Stimulated activated CD8-positive, alpha-beta memory T cell treated with anti-CD3 and anti-CD28 coated beads, Interleukin-15, amount 100 ng/mL, for 24 hours (primary cell): Measurements from ENCODE around the gene FAM135A.
"Not testable (repeated sequence)": the region's sequence is repeated elsewhere in the genome, so short reads cannot be mapped to it uniquely, and the experiment has no call there.

Source experiments
- DNase-seq: peaks from one replicate; pipeline ENCODE4 v3.0.0-alpha.2; 2020; ENCODE audit warnings: low read depth

The FAM135A gene

DNA sequence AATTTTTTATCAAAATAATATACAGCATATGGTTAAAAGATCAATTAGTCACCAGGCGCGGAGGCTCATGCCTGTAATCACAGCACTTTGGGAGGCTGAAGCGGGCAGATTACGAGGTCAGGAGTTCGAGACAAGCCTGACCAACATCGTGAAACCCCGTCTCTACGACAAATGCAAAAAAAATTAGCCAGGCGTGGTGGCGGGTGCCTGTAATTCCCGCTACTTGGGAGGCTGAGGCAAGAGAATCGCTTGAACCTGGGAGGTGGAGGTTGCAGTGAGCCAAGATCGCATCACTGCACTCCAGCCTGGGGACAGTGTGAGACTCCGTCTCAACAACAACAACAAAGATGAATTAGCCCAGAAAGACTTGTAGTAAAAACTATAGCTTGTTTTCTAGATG lies 46.4 kb downstream of the FAM135A start:
- not testable (repeated sequence) for DNase-seq

DNA sequence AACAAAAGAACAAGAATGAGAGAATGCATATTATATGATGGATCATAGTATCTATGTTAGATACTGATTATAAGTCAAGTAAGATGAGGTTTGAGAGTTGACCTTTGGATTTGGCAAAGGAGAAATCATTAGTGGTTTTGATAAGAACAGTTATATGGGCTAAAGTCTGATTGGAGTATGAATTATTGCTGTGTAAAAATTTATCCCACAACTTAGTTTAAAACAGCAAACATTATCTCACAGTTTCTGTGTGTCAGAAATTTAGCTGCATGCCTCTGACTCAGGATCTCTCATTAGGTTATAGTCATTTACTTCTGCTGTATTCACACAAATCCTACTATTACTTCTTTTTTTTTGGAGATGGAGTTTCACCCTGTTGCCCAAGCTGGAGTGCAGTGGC lies 56.7 kb downstream of the FAM135A start:
- no peak for DNase-seq

DNA sequence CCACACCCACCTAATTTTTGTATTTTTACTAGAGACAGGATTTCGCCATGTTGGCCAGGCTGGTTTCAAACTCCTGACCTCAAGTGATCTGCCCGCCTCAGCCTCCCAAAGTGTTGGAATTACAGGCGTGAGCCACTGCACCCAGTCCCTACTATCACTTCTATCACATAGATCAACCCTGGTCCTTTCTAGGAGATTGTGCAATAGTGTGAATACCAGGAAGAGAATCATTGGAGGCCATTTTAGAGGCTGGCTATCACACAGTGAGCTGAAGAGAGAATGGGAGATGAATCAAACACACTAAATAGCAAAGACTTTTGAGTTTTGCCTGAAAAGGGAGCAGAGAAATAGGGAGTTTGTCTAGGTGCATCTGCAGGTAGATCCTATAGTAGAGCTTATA lies 57.2 kb downstream of the FAM135A start:
- DNase-seq: not testable (repeated sequence)

- DNase-seq: no peak
Observed at GRCh38 chr6:70474751-70475150, 61.4 kb downstream of the FAM135A start.

- DNase-seq: no peak
Observed at GRCh38 chr6:70479236-70479635, 65.9 kb downstream of the FAM135A start.

DNA sequence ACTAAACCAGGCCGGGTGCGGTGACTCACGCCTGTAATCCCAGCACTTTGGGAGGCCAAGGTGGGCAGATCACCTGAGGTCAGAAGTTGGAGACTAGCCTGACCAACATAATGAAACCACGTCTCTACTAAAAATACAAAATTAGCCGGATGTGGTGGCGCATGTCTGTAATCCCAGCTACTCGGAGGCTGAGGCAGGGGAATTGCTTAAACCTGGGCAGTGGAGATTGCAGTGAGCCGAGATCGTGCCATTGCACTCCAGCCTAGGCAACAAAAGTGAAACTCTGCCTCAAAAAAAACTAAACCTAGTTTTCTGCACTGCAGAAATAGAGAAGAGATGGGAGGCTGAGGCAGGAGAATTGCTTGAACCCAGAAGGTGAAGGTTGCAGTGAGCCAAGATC lies 73.3 kb downstream of the FAM135A start:
- not testable (repeated sequence) for DNase-seq

GRCh38 chr6:70489364-70489763 lies 76.1 kb downstream of the FAM135A start:
- no peak for DNase-seq

DNA sequence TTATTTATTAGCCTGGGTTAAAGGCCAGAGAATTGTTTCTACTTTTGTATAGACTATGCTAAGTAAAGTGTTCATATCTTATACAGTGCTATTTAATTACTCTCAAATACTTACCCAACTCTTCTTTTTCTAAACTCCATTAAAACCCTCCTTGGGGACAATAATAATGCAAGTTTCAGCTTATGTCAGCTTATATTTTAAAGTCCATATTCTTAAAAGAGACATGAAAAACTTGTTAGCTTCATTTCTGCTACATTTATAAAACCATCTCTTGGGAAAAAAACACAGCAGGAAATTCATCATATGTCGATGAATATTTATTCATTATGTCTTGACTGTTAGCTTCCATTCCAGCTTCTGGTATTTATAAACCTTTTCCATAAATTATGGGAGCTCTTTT lies 81.5 kb downstream of the FAM135A start:
- DNase-seq: no peak

DNA sequence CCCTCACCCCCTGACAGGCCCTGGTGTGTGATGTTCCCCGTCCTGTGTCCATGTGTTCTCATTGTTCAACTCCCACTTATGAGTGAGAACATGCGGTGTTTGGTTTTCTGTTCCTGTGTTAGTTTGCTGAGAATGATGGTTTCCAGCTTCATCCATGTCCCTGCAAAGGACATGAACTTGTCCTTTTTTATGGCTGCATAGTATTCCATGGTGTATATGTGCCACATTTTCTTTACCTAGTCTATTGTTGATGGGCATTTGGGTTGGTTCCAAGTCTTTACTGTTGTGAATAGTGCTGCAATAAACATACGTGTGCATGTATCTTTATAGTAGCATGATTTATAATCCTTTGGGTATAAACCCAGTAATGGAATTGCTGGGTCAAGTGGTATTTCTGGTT lies 82.5 kb downstream of the FAM135A start:
- DNase-seq: not testable (repeated sequence)

DNA sequence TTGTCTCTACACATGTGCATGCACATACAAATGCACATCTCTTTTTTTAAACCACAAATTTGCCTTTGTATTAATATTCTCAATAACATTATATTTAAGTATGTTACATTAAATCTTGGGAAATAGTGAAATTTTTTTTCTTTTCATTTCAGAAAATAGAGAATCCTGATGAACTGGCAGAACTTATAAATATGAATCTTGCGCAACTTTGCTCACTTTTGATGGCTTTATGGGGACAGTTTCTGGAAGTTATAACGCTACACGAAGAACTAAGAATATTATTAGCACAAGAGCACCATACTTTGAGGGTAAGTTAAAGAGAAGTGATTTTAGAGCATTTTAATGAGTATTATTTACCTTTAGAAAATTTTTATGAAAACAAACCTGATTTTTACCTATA lies 89.2 kb downstream of the FAM135A start:
- DNase-seq: no peak

DNA sequence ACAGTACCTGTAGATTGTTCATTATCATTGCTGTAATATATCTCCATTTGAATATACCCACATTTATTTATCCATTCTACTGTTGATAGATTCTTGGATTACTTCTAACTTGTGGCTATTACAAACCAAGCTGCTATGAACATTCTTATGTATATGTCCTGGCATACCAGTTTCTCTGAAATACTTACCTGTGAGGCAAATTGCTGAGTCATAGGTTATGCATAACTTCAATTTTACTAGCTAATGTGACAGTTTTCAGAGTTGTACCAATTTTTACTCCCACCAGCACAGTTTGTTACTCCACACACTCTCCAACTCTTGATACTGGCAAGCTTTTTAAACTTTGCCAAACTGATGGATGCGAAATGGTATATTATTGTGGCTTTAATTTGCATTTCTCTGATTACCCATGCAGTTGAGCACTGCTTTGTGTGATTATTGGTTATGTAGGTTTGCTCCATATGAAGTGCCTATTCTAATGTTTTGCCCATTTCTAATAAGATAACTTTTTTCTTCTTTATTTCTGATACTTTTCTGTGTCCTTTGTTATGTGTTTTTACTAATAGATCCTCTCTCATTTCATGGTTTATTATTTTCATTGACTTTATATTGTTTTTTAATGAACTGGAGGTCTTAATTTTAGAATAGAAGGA lies 90.6 kb downstream of the FAM135A start:
- DNase-seq: no peak

- no peak for DNase-seq
Observed at GRCh38 chr6:70506321-70506720, 93.0 kb downstream of the FAM135A start.

- no peak for DNase-seq
Observed at GRCh38 chr6:70507161-70507560, 93.9 kb downstream of the FAM135A start.

DNA sequence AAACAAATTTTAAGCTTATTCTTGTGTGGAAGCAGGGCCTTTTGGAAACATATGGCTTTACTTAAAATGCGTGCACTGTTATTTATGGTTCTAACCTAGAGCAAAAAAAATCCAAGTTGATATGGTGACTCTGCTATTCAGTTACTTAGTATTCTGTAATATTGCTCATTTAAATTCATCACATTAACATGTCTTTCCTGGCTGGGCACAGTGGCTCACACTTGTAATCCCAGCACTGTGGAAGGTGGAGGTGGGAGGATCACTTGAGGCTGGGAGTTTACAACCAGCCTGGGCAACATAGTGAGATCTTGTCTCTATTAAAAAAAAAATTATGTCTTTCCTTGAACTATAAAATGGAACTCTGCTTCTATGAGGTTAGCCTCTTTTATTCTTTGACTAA lies 95.6 kb downstream of the FAM135A start:
- no peak for DNase-seq

- DNase-seq: no peak
Observed at GRCh38 chr6:70510600-70510999, 97.3 kb downstream of the FAM135A start.

DNA sequence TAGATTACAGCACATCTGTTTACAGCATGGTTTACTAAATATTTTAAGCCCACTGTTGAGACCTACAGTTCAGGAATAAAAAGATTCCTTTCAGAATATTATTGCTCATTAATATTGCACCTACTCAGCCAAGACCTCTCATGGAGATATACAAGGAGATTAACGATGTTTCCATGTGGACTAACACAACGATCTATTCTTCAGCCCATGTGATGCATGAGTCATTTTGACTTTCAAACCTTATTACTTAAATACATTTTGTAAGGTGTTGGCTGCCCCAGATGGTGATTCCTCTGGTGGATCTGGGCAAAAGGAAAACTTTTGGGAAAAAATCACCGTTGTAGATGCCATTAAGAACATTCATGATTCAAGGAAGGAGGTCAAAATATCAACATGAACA lies 105.4 kb downstream of the FAM135A start:
- DNase-seq: no peak

DNA sequence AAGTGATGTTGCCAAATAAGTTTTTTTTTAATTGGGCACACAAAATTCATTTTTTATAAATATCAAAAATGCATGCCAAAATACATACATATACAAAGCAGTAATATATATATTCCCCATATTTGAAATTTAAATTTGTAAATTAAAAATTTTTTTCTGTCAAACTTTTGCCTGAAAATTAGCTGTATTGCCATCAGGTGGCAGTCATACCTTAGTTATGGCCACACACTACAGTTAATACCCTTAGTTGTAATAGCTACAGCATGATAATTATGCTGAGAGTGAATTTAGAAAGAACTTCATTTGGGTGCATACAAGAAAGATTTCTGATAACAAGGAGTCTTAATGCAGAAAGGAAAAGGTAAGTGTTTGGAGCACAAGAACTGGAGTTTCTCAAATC lies 107.3 kb downstream of the FAM135A start:
- no peak for DNase-seq

GRCh38 chr6:70524721-70525286 lies 111.5 kb downstream of the FAM135A start:
- no peak for DNase-seq

DNA sequence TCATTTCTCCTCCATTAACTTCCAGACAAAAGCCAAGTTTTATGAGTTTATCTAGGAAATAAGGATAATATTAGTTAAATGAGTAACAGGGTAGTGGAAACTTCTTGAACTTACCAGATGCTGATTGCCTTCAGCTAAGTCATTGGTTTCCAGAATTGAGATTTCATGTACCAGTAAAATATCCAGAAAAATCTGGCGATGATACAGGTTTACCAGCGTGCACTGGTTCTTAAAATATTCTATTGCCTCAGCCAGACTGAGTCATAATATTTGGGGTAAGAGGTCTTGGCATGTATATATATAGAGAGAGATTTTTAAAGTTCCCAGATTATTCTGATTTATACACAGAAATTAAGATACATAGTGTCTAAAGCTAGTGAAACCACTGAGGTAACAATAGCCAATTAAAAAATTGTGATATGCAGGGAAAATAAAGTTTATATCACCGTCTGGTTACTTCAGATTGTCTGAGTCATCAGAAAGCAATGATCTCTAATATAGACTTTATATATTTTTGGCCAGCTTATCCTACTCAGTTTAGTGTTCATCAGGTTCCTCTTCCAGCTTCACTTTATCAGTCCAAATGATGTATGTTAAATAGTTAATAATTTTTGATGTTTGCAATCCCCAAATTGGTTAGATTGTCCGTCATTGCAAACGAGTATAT lies 113.9 kb downstream of the FAM135A start:
- no peak for DNase-seq

GRCh38 chr6:70530023-70530422 lies 116.7 kb downstream of the FAM135A start:
- DNase-seq: no peak

DNA sequence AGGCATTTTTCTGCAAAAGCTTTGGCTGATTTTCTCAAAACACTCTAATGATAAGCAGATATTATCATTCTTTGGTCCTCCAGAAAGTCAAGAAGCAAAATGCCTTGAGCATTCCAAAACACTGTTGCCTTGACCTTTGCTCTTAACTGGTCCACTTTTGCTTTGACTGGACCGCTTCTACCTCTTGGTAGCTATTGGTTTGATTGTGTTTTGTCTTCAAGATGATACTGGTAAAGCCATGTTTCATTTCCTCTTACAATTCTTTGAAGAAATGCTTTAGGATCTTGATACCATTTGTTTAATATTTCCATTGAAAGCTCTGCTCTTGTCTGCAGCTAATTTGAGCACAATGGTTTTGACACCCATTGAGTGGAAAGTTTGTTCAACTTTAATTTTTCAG lies 117.8 kb downstream of the FAM135A start:
- DNase-seq: no peak

- DNase-seq: no peak
Observed at GRCh38 chr6:70537266-70537665, 124.0 kb downstream of the FAM135A start.

- no peak for DNase-seq
Observed at GRCh38 chr6:70538376-70538775, 125.1 kb downstream of the FAM135A start.

DNA sequence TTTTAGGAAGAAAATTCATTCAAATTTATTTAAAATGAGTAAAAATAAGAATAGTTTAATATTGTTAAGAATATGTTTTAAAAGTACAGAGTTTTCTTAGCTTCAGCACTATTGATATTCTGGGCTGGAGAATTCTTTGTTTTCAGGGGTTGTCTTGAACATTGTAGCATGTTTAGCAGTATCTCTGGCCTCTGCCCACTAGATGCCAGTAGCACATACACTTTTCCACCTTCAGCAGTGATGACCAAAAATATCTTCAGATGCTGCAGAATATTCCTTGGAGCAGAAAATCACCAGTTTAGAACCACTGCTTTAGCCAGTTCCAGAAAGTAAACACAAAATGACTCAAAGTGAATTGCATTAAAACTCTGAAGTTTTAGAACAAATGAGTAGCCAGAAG lies 134.0 kb downstream of the FAM135A start:
- DNase-seq: no peak
